ENCODE results near the gene CSNK2A2. TPM values are rescaled to one million over a fixed set of nuclear protein-coding genes. Genes with fewer than 3 reads are reported as not detected.
A peak's percentile ranks its signal among the peaks of the same experiment; 100 is the strongest.

CSNK2A2 gene
- total and polyA plus RNA-seq, 2 donors (not counting 3 experiments of a cell fraction or from before 2014, with no cell fraction given), result 43.3 to 125 TPM

DNA sequence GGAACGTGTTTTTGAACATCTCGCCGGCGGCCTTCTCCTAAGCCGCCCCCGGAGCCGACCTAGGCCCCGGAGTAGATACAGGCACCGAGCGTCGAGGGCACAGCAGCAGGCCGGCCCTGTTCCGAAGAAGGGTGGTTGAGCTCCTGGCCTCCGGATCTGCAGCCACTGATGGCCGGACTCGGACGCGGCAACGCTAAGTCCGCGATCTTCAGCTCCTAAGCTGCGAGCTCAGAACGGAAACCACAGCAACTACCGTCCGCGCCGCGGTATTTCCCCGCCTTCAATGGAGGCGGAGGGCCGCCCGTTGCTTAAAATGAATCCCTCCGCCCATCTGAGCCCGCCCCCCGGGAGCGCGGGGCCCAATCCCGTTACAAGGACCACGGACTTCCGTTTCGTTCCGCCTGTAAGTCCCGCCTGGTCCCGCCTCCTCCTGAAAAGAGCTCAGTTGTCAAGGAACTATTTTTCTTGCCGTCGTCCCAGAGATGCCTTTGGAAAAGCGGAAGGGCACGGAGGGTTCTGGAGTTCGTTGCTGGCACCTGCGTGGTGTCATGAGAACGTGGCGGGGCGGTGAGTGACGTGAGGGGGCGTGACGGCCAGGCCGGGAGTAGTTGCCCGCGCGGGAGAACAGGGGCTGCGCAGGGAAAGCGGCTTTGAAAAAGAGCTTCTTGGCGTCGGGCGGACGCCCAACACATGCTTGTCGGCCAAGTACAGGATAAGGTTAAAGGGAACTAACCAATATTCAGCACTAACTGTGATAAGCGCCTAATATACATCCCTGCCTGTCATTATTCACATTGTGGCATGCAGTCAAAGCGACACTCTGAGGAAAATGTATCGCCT is 68.6 kb downstream of the CSNK2A2 start, which contains the start of gene CFAP20:
TSS of gene CFAP20 (minus strand) at position 285 of the 840 bp plus-strand sequence. CDS start at position 19, 266 bp downstream.
- TF ChIP-seq EZH2 (IDR thresholded peaks at IDR 0.05; ENCODE audit: borderline replicate concordance, low read depth, low read length, severe bottlenecking) (no peak), FOS (IDR thresholded peaks at IDR 0.05; ENCODE audit: borderline replicate concordance, insufficient read depth, low read length) (peak; percentile 5), MYC (IDR thresholded peaks at IDR 0.05; ENCODE audit: low read depth, low read length) (peak; percentile 62), POLR2AphosphoS5 (IDR thresholded peaks at IDR 0.05; ENCODE audit: insufficient read depth, low read depth, low read length) (peak; percentile 79), POLR2A (IDR thresholded peaks at IDR 0.05; ENCODE audit: low read depth, low read length) (peak; percentile 68), JUN (IDR thresholded peaks at IDR 0.05; ENCODE audit: borderline replicate concordance, insufficient read depth, insufficient read length, low read depth) (no peak), GATA2 (IDR thresholded peaks at IDR 0.05; ENCODE audit: insufficient read depth, insufficient read length, low read depth, low read length) (no peak)
- TF ChIP-seq, protein P1, sequence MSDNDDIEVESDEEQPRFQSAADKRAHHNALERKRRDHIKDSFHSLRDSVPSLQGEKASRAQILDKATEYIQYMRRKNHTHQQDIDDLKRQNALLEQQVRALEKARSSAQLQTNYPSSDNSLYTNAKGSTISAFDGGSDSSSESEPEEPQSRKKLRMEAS (IDR thresholded peaks at IDR 0.05; ENCODE audit: insufficient read depth, insufficient read length), result peak; percentile 33
- BruUV-seq (replicated peaks), result no TSS peak
- FAIRE-seq (peak; percentile 99), DNase-seq (ENCODE audit: low read depth, low spot score) (peak; percentile 100)
- POLR2A ChIA-PET, result interaction anchor here (0.6 to 1.4 kb wide), 9 partner anchors 9 to 455 kb away, joined by 3 to 8 read pairs (median 3); partner anchors contain the start of gene MMP15
- no peaks in the 10 kb centered on the region for H3K9me1 ChIP-seq (replicated peaks; ENCODE audit: control insufficient read depth, extremely low read depth, insufficient read depth, low read length)
- peaks cover 40% of the 10 kb centered on the region for H3K79me2 ChIP-seq (ENCODE audit: control insufficient read depth, insufficient read depth, low read length)
- H3K27ac ChIP-seq (ENCODE audit: insufficient read depth, low read depth, low read length), result peak within 1 kb of the TSS; percentile 67
- H3K36me3 ChIP-seq (ENCODE audit: control insufficient read depth in 2 of 2, extremely low read depth in 1 of 2, insufficient read depth in 2 of 2, low read length in 2 of 2), result no peaks in the 10 kb centered on the region
- peak within 1 kb of the TSS; percentile 86 for H2AFZ ChIP-seq (ENCODE audit: low read depth, low read length)
- peak within 1 kb of the TSS; percentile 84 for H3K4me2 ChIP-seq (ENCODE audit: insufficient read depth, low read length)
- H3K27me3 ChIP-seq (ENCODE audit: control insufficient read depth in 2 of 2, insufficient read depth in 2 of 2, low read length in 2 of 2), result no peaks in the 10 kb centered on the region
- peaks cover 3% of the 10 kb centered on the region for H4K20me1 ChIP-seq (replicated peaks; ENCODE audit: control insufficient read depth, extremely low read depth, insufficient read depth, low read length)
- intact Hi-C loops (cut with micrococcal nuclease) (loop anchor here (2.0 to 10.0 kb wide), 4 partner anchors 33 to 395 kb away; partner anchors contain the start of gene KATNB1), dilution Hi-C loops (cut with MboI; ENCODE audit: extremely low pct_ligation_motif_present, low sequenced_read_pairs) (no loop called here)
- H3K4me3 ChIP-seq (replicated peaks in 1 of 3; ENCODE audit: insufficient read depth in 1 of 3, low read depth in 1 of 3, low read length in 3 of 3), result peak within 1 kb of the TSS; percentile 64 to 72 (median 72)
- CTCF ChIA-PET, result interaction anchor here (0.5 to 4.3 kb wide), 12 partner anchors 14 to 129 kb away, joined by 3 to 48 read pairs (median 4); partner anchors contain the start of genes MMP15, USB1 and ZNF319
- H3K9me3 ChIP-seq (replicated peaks; ENCODE audit: control insufficient read depth, insufficient read depth, low read length), result no peaks in the 10 kb centered on the region
- H3K4me1 ChIP-seq (ENCODE audit: control insufficient read depth, extremely low read depth, insufficient read depth, low read length), result peaks cover 22% of the 10 kb centered on the region
- peak within 1 kb of the TSS; percentile 82 for H3K9ac ChIP-seq (replicated peaks; ENCODE audit: extremely low read depth, insufficient read depth, low read length)

Data from endothelial cell of umbilical vein (primary cell).